Epithelial cell of esophagus (primary cell): Measurements from ENCODE around the gene RNF208.
"Not testable (repeated sequence)": the region's sequence is repeated elsewhere in the genome, so short reads cannot be mapped to it uniquely, and the experiment has no call there.

Experiments
- DNase-seq: peaks from one replicate; pipeline ENCODE4 v3.0.0; 2010; ENCODE audit warnings: low read depth
- H3K4me3 ChIP-seq: 2 replicates; pipeline ENCODE4 v1.5.1; 2011; ENCODE audit warnings: mild to moderate bottlenecking, low read length, control low read depth
- CTCF ChIP-seq: IDR thresholded peaks from 2 replicates; pipeline ENCODE4 v1.5.1; 2011; ENCODE audit warnings: low read depth, mild to moderate bottlenecking, low read length, control low read depth, inconsistent platforms; ENCODE audit not compliant: insufficient read depth; ENCODE audit errors: missing control alignments

The RNF208 gene

GRCh38 chr9:137262173-137262908 is 40.3 kb upstream of the RNF208 start:
- not testable (repeated sequence) for DNase-seq, H3K4me3 ChIP-seq
- TF ChIP-seq CTCF, result peak; percentile 50

- peak overlapping the region; percentile 89 for H3K4me3 ChIP-seq
- no peak for TF ChIP-seq CTCF
- no peak for DNase-seq
Measured at GRCh38 chr9:137256856-137257255, 34.8 kb upstream of the RNF208 start.

GRCh38 chr9:137256362-137256761 is 34.3 kb upstream of the RNF208 start:
- no peak for TF ChIP-seq CTCF
- H3K4me3 ChIP-seq, result peak overlapping the region; percentile 89
- DNase-seq, result no peak

GRCh38 chr9:137255448-137256114 is 33.5 kb upstream of the RNF208 start:
- no peak for TF ChIP-seq CTCF
- peak; percentile 45 for DNase-seq

GRCh38 chr9:137254624-137255447 is 32.8 kb upstream of the RNF208 start, which contains the start of gene NELFB:
NELFB (plus strand) TSS chr9:137255327.
- TF ChIP-seq CTCF, result no peak
- peak; percentile 88 for DNase-seq

More at GRCh38 chr9:137255448-137256114, 33.5 kb upstream of the RNF208 start:
- H3K4me3 ChIP-seq, result peak overlapping the region; percentile 89

GRCh38 chr9:137253717-137254623 is 31.9 kb upstream of the RNF208 start:
- no peak for DNase-seq
- H3K4me3 ChIP-seq, result peak overlapping the region; percentile 81
- no peak for TF ChIP-seq CTCF

More at GRCh38 chr9:137254624-137255447, 32.8 kb upstream of the RNF208 start, which contains the start of gene NELFB:
- peak within 1 kb of the TSS; percentile 89 for H3K4me3 ChIP-seq
